HG02623 (cell line): ENCODE results near the gene NBPF3.
"Not testable (repeated sequence)": the region's sequence is repeated elsewhere in the genome, so short reads cannot be mapped to it uniquely, and the experiment has no call there.

Experiments used
- ATAC-seq: cut with Tn5 transposase; IDR thresholded peaks from one replicate; pipeline ENCODE4 v1.9.1; 2021; ENCODE audit warnings: moderate library complexity; ENCODE audit not compliant: unreplicated experiment

NBPF3 gene

GRCh38 chr1:21439721-21440629 is at the start of gene NBPF3:
TSS of gene NBPF3 (plus strand) at chr1:21440137. CDS start at chr1:21445087, 4,950 bp downstream.
- peak; percentile 91 for ATAC-seq

GRCh38 chr1:21391497-21391896 is 48.4 kb upstream of the NBPF3 start:
- ATAC-seq: no peak

- no peak for ATAC-seq
These were observed 47.2 kb upstream of the NBPF3 start for GRCh38 chr1:21392587-21393263.

- ATAC-seq: no peak
These were observed 43.4 kb upstream of the NBPF3 start for GRCh38 chr1:21396516-21396915.

- no peak for ATAC-seq
These were observed 42.1 kb upstream of the NBPF3 start for GRCh38 chr1:21397813-21398188.

GRCh38 chr1:21401726-21402346 is 38.1 kb upstream of the NBPF3 start:
- ATAC-seq: not testable (repeated sequence)

GRCh38 chr1:21406659-21407058 is 33.3 kb upstream of the NBPF3 start:
- ATAC-seq: no peak

GRCh38 chr1:21409897-21410296 is 30.0 kb upstream of the NBPF3 start:
- not testable (repeated sequence) for ATAC-seq

- no peak for ATAC-seq
These were observed 25.9 kb upstream of the NBPF3 start for GRCh38 chr1:21414015-21414414.

GRCh38 chr1:21420378-21420777 is 19.6 kb upstream of the NBPF3 start:
- not testable (repeated sequence) for ATAC-seq

GRCh38 chr1:21421307-21421706 is 18.6 kb upstream of the NBPF3 start:
- not testable (repeated sequence) for ATAC-seq

GRCh38 chr1:21427798-21428480 is 12.0 kb upstream of the NBPF3 start:
- not testable (repeated sequence) for ATAC-seq

- ATAC-seq: not testable (repeated sequence)
These were observed 11.4 kb upstream of the NBPF3 start for GRCh38 chr1:21428481-21429073.

GRCh38 chr1:21429210-21429609 is 10.7 kb upstream of the NBPF3 start:
- not testable (repeated sequence) for ATAC-seq

- ATAC-seq: not testable (repeated sequence)
These were observed 9.1 kb upstream of the NBPF3 start for GRCh38 chr1:21430875-21431274.

GRCh38 chr1:21434394-21434793 is 5.5 kb upstream of the NBPF3 start:
- no peak for ATAC-seq

- ATAC-seq: no peak
These were observed 4.1 kb upstream of the NBPF3 start for GRCh38 chr1:21435646-21436487.

GRCh38 chr1:21436488-21437340 is 3.2 kb upstream of the NBPF3 start:
- no peak for ATAC-seq

GRCh38 chr1:21437341-21437640 is 2.6 kb upstream of the NBPF3 start:
- ATAC-seq: no peak
